Fibroblast of pulmonary artery (primary cell): ENCODE measurements around the gene RIPOR3.

Source experiments
- DNase-seq: peaks from one replicate; pipeline ENCODE4 v3.0.0-alpha.2; 2010; ENCODE audit warnings: low read depth
- H3K4me3 ChIP-seq: replicated peaks from 2 replicates; pipeline ENCODE4 v1.5.1; 2011; ENCODE audit warnings: low read depth, mild to moderate bottlenecking, control low read depth, low read length, moderate library complexity
- TF ChIP-seq, protein P1 (sequence below): IDR thresholded peaks from 2 replicates; pipeline ENCODE4 v1.5.1; 2011; ENCODE audit warnings: mild to moderate bottlenecking, control low read depth, low read length, inconsistent platforms; ENCODE audit errors: missing control alignments

The RIPOR3 gene

DNA sequence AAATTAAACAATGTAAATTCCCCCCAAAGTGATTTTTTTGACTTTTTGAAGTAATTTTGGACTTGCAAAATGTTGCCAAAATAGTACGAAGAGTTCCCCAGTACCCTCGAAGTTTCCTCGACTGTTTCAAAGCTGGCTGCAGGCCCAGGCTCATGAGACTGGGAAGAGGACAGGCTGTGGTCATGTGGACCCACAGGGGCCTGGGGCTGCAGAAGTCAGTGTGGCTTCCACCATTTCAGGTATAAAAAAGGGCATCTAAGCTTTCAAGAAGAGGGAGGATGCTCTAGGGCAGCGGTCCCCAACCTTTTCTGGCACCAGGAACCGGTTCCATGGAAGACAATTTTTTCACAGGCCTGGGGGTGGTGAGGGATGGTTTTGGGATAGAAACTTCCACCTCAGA is 106.1 kb downstream of the RIPOR3 start:
- TF ChIP-seq, protein P1, sequence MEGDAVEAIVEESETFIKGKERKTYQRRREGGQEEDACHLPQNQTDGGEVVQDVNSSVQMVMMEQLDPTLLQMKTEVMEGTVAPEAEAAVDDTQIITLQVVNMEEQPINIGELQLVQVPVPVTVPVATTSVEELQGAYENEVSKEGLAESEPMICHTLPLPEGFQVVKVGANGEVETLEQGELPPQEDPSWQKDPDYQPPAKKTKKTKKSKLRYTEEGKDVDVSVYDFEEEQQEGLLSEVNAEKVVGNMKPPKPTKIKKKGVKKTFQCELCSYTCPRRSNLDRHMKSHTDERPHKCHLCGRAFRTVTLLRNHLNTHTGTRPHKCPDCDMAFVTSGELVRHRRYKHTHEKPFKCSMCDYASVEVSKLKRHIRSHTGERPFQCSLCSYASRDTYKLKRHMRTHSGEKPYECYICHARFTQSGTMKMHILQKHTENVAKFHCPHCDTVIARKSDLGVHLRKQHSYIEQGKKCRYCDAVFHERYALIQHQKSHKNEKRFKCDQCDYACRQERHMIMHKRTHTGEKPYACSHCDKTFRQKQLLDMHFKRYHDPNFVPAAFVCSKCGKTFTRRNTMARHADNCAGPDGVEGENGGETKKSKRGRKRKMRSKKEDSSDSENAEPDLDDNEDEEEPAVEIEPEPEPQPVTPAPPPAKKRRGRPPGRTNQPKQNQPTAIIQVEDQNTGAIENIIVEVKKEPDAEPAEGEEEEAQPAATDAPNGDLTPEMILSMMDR: no peak
- no peak for DNase-seq
- no peak overlapping the region for H3K4me3 ChIP-seq

DNA sequence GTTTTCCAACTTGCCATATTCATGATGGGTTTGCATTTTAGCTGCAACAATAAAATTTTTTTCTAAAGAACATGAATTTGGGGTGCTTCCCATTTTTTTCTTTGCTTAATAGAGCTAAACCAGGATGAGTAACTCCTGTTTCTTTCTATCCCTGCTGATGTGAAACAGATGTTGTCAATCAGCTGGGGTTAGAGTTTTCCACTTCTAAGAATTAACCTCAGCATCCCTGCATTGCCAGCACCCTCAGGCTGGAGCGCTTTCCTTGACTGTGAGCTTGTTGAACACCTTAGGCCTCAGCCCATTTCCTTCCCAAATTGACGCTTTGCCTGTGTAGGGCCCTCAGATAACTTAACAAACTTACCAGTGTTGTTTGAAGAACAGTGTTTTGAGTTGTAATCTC is 106.7 kb downstream of the RIPOR3 start:
- TF ChIP-seq, protein P1: no peak
- no peak overlapping the region for H3K4me3 ChIP-seq
- no peak for DNase-seq

DNA sequence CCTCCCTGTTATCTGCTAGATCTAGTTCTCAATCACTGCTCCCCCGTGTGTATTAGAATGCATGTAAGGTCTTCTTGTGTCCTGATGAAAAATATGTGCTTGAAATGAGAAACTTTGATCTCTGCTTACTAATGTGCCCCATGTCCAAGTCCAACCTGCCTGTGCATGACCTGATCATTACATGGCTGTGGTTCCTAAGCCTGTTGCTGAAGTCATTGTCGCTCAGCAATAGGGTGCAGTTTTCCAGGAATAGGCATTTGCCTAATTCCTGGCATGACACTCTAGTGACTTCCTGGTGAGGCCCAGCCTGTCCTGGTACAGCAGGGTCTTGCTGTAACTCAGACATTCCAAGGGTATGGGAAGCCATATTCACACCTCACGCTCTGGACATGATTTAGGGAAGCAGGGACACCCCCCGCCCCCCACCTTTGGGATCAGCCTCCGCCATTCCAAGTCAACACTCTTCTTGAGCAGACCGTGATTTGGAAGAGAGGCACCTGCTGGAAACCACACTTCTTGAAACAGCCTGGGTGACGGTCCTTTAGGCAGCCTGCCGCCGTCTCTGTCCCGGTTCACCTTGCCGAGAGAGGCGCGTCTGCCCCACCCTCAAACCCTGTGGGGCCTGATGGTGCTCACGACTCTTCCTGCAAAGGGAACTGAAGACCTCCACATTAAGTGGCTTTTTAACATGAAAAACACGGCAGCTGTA is 107.7 kb downstream of the RIPOR3 start:
- no peak for DNase-seq
- no peak overlapping the region for H3K4me3 ChIP-seq
- TF ChIP-seq, protein P1: no peak

DNA sequence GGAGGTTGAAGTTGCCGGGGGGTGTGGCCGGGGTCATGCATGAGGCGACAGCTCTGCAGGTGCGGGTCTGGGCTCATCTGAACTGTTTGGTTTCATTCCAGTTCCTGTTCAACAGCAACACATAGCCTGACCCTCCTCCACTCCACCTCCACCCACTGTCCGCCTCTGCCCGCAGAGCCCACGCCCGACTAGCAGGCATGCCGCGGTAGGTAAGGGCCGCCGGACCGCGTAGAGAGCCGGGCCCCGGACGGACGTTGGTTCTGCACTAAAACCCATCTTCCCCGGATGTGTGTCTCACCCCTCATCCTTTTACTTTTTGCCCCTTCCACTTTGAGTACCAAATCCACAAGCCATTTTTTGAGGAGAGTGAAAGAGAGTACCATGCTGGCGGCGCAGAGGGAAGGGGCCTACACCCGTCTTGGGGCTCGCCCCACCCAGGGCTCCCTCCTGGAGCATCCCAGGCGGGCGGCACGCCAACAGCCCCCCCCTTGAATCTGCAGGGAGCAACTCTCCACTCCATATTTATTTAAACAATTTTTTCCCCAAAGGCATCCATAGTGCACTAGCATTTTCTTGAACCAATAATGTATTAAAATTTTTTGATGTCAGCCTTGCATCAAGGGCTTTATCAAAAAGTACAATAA is 108.6 kb downstream of the RIPOR3 start:
- H3K4me3 ChIP-seq: no peak overlapping the region
- no peak for DNase-seq
- TF ChIP-seq, protein P1: no peak

DNA sequence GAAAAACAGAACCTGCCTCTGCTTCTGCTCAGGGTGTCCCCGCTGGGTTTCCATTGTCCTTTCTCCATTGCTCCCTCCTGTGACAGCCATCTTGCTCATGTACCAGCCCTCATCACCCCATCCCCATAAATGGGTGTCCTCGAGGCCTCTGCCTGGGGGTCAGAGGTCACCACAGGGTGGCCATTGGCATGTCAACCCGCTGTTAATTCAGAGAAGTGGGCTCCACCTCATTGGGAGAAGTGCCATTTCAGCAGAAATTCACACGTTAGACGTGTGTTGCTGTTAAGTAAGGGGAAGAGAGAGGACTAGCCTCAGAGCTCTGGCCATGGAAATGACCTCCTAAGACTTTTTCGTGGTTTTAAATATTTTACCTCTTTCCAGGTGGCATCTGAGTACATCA is 109.2 kb downstream of the RIPOR3 start:
- TF ChIP-seq, protein P1: no peak
- no peak for DNase-seq
- no peak overlapping the region for H3K4me3 ChIP-seq

DNA sequence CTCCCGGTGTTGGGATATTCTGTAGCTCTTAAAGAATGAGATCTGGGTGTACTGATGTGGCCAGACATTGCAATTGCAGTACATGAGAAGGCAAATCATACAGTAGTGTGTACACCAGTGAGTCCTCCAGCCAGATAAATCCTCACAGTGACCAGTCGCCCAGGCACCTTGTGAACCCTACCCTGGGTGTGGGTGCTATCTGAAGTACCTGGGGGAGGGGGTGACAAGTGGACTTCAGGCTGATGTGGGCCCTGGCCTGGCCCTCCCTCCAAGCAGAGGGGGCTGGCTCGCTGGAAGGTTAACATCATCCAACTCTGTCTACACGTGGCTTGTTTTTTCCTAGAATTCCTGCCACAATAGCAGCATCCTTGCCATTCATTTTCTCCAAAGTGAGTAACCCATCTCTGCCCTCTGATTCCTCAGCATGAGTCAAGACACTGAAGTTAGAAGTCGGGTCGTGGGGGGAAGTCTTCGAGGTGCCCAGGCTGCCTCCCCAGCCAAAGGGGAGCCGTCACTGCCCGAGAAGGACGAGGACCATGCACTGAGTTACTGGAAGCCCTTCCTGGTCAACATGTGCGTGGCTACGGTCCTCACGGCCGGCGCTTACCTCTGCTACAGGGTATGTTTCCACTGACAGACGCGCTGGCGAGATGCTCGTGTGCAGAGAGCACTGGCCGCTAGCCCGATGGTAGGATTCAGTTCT is 110.3 kb downstream of the RIPOR3 start:
- no peak for DNase-seq
- H3K4me3 ChIP-seq: no peak overlapping the region
- TF ChIP-seq, protein P1: no peak
